ENCODE measurements around the gene DMXL1.

The DMXL1 gene

DNA sequence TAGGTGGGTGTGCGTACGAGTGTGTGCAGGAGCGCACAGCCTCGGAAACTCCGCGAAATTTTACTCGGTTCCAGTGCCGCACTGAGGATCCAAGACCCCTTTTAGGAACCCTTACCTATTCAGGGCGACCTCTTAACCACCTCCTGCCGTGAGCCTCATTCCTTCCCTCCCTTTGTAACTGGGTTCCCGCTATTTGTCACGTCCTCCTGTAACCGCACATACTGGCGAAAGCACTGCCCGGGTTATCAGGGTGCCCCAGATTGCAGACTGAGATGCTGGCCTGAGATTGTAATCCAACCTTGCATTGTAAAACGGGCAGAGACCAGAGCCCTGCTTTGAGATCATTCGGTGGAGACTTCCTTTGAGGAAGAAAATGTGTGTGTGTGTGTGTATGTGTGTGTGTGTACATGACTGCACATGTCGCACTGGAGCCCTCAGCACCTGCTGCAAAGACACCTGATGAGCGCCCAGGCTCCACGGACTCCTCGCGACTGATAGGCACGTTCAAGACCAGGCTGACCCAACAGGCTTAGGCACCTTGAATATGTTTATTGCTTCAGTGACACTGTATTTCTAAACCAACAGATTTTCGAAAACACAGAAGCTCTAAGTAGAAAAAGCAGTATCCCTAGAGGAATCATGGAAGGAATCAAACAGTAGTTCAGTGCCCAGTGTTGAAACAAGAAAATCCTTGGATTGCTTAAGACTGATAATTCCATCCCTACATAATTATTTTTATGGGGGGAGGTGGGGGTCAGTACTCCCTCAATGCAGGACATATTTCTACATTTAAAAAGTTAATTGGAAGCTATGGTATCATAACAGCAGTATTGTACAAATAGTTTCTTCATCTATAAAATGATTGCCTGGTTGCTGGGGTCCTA lies 198.4 kb downstream of the DMXL1 start:
- peak; percentile 19 for DNase-seq (ENCODE audit: low spot score)

DNA sequence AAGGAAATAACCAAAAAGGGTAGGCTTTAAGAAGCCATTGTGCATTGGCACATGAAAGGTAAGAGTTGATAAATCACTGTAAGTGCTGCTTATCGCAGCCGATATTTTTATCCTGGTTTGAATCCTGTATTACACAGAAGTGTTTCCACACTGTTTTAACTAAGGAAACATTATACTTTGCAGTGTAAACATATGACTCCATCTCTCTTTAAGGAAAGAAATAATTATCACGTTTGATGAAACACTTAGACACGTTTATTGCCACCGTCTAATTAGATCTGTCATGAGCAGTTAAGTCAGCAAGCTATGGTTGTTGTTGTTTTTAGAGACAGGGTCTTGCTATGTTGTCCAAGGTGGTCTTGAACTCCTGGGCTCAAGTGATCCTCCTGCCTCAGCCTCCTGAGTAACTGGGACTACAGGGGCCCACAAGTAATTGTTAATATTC lies 199.3 kb downstream of the DMXL1 start:
- no peak for DNase-seq (ENCODE audit: low spot score)

DNA sequence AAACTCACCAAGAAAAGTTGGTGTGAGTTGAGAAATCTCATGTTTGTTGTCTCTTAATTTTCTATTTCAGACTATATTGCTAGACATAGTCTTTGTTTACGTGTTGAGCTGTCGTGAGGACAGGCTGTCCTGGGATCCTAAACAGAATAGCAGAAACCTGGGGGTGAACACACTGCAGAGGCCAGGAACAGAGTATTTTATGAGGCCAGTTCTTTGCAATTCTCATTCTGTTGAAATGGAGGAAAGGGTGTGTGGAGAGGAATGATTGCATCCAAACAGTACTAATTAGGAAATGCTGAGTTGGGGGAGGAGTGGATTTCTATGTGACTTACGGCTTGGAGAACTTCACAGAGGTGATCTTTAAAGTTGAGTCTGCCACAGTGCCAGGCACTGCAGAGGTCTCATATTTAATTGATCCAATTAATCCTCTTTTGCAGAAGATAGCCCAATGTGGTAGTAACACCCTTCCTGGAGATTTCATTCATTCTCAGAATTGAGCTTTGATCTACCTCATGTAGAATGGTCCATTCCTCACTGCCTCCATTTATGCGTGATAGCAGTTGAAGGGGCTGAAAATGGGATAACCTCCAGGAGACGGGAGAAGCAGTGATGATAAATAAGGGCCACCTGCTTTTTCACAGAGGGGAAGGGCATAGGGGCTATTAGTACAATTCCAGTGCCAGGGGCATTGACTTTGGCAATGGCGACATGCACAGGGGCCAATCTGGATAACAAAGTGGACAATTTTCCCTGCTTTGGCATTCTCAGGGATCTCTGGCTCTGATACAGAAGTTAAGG lies 200.3 kb downstream of the DMXL1 start:
- DNase-seq (ENCODE audit: low spot score): no peak

DNA sequence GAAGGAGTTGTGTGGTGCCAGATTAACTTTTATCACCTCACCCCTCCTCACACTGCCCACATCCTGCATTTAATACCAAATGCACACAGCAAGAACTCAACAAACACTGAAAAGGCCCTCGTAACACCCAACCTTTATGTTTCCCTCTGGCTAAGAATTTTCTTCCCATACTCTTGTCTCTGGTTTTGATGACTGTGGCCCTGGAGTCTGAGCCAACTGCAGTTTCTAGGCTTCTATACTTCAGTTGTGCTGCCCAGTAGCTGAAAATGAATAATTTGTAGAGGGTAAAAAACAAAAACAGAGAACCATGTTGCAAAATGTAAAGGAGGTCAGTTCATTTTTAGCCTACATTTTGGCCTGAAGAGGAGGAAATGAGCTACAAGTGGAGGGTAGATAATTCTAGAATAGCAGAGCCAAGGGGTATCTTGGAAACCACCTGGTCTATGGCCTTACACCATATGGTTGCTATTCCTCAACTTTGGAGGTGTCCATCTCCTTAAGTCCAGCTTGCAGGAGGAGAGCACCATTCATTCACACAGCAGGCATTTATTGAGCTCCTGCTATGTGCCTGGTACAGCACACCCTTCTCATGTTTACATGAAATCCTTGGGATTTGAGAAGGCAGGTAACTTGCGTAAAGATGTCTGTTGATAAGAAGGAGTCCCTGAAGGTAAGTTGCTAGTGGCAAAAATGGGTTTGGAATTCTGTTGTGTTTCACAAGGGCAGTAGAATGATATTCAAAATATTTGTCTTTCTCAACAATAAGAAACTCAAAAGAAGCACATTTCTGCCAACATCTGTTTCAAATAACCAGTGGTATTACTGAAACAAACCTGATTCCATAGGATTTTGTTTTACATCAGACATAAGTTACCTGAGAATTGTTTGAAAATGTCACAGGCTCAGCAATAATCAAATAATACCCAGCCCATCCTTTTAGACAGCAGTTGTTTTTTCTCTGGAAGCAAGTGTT lies 201.2 kb downstream of the DMXL1 start:
- no peak for DNase-seq (ENCODE audit: low spot score)

DNA sequence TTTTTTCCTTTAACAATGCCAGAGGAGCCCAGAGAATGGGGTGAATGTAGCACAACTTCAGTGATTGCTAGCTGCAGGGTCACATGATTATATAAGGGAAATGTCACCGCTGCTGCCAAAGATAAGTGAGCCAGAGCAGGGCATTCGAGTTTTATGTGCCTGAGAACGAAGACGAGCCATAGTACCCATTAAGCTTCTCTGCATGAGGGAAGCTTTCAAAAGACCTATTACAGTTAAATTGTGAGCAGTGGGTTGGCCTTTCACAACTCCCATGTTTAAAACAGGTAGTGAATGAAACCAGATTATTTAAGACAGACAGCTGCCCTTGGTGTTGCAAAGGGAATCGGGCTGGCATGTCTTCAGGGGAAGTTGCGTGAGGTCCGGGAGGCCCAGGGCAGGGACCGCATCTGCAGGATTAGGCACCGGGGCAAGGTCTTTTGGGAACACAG lies 202.5 kb downstream of the DMXL1 start:
- DNase-seq (ENCODE audit: low spot score): no peak

DNA sequence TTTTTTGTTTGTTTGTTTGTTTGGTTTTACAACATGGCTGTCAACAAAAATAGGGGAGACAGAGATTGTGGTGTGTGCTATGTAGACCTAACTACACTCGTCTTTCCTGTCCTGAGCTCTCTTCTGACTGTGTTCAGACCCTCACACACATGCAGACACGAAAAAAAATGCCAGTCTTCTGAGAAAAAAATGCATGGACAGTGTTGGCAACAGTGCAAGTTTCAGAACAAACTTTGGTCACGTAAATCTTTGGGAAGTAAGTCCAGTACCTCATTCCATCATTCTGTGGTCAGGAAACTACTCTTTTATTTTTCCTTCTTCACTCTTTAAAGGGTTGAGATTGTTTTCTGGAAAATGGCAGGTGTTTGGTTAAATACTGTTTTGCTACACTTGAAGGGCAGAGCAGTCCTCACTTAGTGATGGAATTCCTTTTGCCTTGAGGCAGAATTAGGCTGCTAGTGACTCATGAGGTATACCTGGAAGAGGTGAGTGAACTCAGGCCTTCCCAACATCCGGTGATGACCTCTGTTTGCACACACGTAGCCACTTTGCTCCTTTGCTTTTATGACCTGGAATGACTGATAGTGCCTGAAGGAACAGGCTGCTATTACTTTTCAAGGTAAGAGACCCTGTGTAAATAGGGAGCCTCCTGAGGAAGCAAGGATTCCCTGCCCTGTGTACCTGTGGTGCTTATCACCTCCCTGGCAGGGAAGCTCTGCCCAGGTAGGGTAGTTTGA lies 203.3 kb downstream of the DMXL1 start:
- no peak for DNase-seq (ENCODE audit: low spot score)

DNA sequence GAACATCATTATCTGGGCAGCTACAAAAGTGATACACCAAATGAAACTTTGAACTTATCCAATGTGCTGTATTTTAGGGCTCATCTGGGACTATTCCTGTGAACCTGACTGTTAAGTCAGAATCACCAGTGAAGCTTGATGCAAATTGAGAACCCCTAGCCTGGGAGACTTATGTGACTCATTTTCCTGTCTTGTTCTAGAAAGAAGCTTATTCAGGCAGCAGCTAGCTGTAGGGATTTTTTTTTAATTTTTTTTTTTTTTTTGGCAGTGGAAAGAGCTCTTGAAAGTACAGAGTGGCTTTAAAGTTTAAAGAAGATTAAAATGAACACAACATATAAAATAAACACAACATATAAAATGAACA lies 203.9 kb downstream of the DMXL1 start:
- peak; percentile 18 for DNase-seq (ENCODE audit: low spot score)

DNA sequence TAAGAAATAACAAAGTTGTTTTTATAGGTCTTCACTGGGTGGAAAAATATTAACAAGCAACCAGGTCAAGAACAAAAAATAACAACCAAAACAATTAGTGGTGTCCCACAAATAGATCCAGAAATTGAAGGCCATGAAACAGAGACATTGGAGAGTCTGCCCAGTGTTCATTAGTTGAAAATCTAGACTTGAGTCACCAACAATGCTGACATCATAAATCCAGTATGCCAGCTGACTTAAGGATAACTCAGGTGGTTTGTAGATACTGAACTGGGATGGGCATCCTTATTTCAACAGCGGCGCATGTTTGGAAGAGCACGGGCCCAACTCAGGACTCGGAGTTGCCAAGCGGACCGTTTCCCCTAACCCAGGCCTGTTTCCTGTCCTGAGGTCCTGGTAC lies 204.3 kb downstream of the DMXL1 start:
- DNase-seq (ENCODE audit: low spot score): peak; percentile 12

DNA sequence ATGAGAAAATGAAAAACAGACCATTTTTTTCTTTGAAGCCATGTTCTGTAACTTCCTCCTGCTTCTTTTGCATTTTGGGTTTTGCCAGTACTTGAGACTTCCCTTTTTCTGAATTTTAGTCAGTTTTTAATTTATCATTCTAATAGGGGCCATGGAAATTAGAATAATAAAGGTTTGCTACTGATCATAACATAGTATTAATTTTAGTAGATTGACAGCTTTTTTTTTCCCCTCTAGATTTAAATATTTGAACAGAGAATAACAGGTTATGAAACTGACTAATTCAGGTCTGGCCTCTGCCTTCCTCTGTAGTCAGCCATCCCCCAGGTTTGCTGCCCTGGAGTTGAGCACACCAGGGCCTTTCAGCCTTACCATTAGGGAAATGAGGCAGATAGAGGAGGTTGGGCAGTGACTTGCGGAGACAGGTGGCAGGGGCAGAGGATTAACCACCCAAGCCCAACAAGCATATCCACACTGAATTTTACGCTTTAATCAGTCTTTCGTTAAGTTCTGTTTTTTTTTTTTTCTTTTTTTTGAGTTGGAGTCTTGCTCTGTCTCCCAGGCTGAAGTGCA lies 204.8 kb downstream of the DMXL1 start:
- no peak for DNase-seq (ENCODE audit: low spot score)

DNA sequence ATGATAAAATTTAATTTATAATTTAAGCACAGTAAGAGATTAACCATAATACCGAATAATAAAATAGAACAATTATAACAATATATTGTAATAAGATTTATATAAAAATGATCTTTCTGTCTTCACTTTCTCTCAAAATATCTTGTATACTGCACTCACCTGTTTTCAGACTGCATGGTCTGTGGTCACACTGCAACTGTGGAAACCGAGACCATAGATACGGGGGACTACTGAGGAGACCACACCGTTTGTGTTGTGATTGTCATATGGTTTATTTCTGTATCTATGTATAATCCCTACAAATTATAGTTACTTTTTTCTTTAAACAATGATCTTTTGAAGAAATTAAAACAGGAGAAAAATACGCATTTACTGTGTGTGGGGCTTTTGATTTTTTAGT lies 206.1 kb downstream of the DMXL1 start:
- no peak for DNase-seq (ENCODE audit: low spot score)

DNA sequence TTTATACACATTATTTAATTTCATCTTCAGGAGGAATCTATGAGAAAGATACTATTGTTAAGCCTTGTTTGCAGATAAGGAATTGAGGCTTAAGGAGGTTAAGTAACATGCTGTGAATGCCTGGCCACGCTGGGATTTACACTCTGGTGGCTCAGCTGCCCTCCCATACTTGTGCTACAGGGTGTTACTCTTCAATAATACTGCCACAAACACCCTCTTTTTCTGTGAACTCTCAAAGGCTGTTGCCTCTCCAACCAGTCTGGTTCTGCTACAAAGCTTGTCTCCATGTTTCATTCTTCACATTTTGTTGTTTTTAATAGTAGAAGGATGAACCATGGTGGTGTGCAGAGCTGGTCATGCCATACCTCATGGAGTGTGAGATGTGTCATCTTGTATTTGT lies 208.2 kb downstream of the DMXL1 start:
- no peak for DNase-seq (ENCODE audit: low spot score)

DNA sequence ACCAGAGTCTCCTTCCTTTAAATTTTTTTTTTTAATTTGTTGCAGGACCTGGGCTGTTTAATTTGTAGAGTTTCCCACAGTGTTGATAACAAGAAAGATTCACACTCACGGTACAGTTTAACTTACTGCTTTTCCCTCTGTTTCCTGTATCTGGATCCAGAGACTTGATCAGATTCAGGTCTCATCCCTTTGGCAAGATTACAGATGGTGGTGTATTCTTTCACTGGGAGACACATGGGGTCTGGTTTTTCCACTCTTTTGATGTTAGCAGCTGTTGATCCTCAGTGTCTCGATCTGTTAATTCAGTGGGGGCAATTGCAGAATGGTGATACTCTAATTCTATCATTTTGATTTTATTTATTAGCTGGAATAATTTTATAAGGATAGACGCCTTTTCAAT lies 209.5 kb downstream of the DMXL1 start:
- DNase-seq (ENCODE audit: low spot score): no peak

DNA sequence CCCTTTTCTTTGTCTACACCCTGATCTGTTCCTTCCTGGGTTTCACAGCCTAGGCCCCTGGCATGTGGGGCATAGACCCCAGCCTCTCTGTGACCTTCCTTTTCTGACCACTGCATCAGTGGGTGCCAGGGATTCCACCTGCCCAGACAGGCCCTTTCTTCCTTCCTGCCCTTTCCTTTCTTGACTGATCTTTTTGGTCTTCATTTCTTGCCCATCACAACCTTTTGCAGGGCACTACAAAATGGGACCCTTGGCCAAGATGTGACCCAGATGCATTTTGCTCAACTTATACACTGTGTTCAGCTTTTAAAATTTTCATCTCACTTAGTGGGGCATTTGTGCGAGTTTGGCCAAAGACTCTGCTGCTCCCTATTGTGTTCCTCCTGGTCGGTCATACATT lies 211.7 kb downstream of the DMXL1 start:
- no peak for DNase-seq (ENCODE audit: low spot score)

DNA sequence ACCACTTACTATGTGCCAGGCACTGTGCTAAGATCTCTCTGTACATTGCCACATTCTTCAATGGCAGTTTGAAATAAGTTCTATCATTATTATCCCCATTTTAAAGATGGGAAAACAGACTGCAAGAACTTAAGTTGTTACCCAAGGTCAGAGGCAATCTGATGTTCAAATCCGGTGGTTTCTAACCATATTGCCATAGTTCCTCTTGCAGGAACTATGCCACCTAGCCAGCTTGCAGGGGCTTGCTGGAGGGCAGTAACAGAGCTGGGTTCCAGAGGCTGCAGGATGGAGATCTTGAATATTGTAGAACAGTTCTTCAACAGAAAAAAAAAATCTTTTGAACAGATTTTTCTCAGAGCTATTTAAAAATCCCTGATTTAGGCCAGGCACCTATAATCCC lies 213.1 kb downstream of the DMXL1 start:
- DNase-seq (ENCODE audit: low spot score): no peak

DNA sequence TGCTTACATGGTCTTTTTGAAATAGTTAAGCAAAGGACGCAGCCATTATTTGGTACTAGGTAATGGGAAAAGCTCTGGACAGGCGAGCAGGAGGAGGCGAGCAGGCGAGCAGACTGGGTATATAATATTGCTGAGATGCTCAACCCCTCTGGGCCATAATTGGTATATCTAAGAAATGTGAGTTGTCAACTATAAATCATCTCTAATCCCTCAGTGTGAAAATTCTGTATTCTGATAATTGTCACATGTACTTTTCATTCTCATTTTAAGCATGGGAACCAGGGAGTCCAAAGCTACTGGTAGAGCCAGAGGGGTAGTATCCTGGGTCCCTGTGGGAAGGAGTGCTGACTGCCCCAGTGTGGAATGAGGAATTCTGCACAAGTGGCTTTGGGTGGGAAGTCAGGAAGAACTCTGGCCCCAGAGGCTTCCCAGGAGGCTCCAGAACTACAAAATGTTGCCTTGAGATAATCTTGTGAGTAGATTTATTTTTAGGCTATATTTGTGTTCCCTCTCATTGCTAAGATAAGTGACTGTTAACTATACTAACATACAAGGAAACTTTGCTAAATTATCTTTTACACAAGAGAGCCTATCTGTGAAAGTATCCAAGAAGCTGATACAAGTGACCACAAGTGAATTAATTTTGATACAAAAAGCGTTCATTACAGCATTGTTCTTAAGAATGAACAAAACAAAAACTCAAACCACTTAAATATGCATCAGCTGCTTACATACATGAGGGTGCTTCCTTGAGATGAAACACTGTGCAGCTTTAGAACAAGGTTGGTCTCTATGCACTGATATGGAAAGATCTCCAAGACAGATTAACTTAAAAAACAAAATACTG lies 214.4 kb downstream of the DMXL1 start:
- no peak for DNase-seq (ENCODE audit: low spot score)

DNA sequence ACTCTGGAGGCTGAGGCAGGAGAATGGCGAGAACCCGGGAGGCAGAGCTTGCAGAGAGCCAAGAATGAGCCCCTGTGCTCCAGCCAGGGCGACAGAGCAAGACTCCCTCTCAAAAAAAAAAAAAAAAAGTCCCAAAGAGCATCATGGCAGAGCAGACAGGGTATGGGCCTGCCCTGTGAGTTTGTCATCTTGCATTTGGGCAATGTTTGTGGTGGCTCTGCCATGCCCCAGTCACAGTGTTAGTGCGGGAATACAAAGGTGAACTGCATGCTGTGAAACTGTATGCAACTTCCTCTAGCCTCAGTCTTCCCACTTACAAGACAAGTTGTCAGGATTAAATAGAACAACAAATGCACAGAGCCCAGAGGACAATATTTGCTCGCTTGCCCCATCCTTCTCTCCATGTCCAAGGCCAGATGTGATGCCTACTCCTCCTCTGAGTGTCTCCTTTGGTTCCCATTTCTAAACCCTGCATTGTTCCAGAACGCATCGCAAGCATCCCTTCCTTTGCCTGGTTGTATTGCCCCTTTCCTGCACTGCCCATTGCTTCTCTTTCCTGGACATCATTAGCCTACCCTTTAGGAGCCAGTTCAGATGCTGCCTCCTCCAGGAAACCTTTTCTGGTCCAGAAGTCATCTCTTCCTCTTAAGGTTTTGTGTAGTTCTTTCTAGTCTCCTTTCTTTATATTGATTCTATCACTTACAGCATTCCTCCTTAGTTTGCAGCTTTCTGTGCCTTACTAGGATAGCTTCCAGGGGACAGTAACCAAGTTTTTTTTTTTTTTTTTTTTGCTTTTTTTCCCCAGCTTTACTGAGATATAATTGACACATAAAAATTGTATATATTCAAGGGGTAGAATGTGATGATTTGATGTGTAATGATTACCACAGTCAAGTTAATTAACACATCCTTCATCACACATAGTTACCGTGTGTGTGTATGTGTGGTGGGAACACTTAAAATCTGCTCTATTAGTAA lies 215.9 kb downstream of the DMXL1 start:
- DNase-seq (ENCODE audit: low spot score): no peak

DNA sequence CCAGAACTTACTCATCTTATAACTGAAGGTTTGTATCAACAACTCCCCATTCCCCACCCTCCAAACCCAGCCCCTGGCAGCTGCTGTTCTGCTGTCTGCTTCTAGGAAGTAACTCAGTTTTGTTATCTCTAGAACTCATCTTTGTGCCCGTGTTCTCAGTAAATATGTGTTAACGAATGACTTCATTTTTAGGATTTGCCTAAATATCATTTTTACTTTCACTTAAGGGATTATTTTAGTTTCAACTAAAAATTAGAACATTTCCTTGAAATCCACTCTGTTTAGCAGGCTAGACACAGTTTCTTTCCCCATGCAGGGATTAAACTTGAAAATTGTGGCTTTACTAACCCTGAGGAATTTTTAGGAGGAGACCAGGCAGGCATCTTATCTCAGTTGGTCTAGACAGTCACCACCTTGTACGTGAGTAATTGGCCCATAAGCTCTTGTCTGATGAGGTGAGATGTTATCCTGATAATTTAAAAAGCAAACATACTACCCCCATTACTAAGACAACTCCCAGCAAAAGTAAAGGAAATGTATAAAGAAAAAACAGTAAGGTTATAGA lies 216.7 kb downstream of the DMXL1 start:
- DNase-seq (ENCODE audit: low spot score): no peak

DNA sequence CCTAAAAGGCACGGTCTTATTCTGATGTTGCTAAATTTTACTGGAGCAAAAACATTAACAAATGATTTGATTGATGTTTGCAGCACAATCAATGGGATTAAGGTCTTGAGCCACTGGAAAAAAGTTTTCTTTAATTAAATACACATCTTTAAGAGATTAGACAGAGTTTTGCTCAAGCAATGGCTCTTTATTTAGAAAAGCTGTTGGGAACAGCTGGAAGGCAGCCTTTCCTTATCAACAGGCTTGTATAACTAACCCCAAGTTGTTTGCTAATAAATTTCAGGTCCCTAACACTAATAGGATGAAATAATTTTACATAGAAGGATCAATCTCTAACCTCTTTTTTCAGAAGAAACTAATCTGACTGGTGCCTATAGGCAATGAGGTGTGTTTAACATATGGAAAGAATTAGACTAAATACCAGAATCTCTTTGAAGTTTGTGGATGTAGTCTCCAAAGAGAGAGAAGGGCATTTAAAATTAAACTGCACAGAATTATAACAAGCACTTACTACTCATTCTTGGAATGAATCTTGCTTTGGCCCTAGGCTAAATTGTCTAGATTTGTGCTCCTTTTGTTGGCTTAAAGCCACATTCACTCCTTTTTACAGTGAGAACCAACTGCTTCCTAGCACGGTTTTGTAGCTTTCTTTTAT lies 217.6 kb downstream of the DMXL1 start:
- no peak for DNase-seq (ENCODE audit: low spot score)

All from AG08396 (cell line).